B cell (primary cell): ENCODE results near the gene PPP3CA. TPM values are rescaled to one million over a fixed set of nuclear protein-coding genes. Genes with fewer than 3 reads are reported as not detected.
A peak's percentile ranks its signal among the peaks of the same experiment; 100 is the strongest.

ENCODE experiments used
- ATAC-seq: fragments of 200-7000 bp; cut with Tn5 transposase; one replicate; pipeline ENCODE4 v1.10.0; 2021; ENCODE audit warnings: low read depth, mild to moderate bottlenecking, moderate number of reproducible peaks, moderate library complexity
- CTCF ChIA-PET: fragments of 350-600 bp; sonication (Branson Sonifier 250); formaldehyde crosslinking; loops from one replicate; lab custom pipeline; 2021; ENCODE audit warnings: antibody characterized with exemption, inconsistent platforms; lab: Charles Lee
- POLR2A ChIA-PET: fragments of 350-600 bp; sonication (Branson Sonifier 250); formaldehyde crosslinking; loops from one replicate; lab custom pipeline; 2021; ENCODE audit warnings: antibody characterized with exemption; lab: Charles Lee
- DNase-seq: peaks from one replicate; pipeline ENCODE4 v3.0.0; 2013
- H2AFZ ChIP-seq: 2 replicates; pipeline ENCODE4 v1.6.1; 2012; ENCODE audit warnings: mild to moderate bottlenecking, low read depth, low read length; ENCODE audit not compliant: insufficient read depth, poor library complexity, severe bottlenecking
- H3K27ac ChIP-seq, 2 donors: 1 replicate in 1 of 2; 2 replicates in 1 of 2; pipeline ENCODE4 v1.5.1; 2012 to 2013; ENCODE audit warnings: low read length in 2 of 2, mild to moderate bottlenecking in 2 of 2, moderate library complexity in 1 of 2
- H3K27me3 ChIP-seq, 4 experiments: fragments of 200-600 bp in 1 of 4; sonication (generic) in 1 of 4; replicated peaks in 1 of 4; 1 replicate in 2 of 4; 2 replicates in 2 of 4; pipeline versions ENCODE4 v1.6.1 to v1.7.0; 2013 to 2016; ENCODE audit warnings: low read length in 3 of 4, mild to moderate bottlenecking in 2 of 4, mixed read lengths in 1 of 4, moderate library complexity in 1 of 4; ENCODE audit not compliant: insufficient read depth in 4 of 4, control insufficient read depth in 3 of 4; ENCODE audit errors: control extremely low read depth in 1 of 4
- H3K36me3 ChIP-seq, 2 experiments: replicated peaks in 1 of 2; 1 replicate in 1 of 2; 2 replicates in 1 of 2; pipeline versions ENCODE4 v1.6.1 to v1.7.1; 2013; ENCODE audit warnings: low read length in 1 of 2; ENCODE audit not compliant: insufficient read depth in 2 of 2, control insufficient read depth in 1 of 2; ENCODE audit errors: control extremely low read depth in 1 of 2, extremely low read depth in 1 of 2
- H3K4me1 ChIP-seq, 2 donors: fragments of 200-600 bp in 1 of 2; sonication (generic) in 1 of 2; 1 replicate in 1 of 2; 2 replicates in 1 of 2; pipeline versions ENCODE4 v1.5.1 to v1.6.1; 2013 to 2017; ENCODE audit warnings: low read length in 2 of 2; ENCODE audit not compliant: control insufficient read depth in 2 of 2, insufficient read depth in 2 of 2
- H3K4me2 ChIP-seq: replicated peaks from 2 replicates; pipeline ENCODE3; 2012; ENCODE audit warnings: mild to moderate bottlenecking, low read depth, low read length; ENCODE audit not compliant: poor library complexity, severe bottlenecking
- H3K4me3 ChIP-seq, 5 experiments: fragments of 200-600 bp in 1 of 5; sonication (generic) in 1 of 5; 1 replicate in 3 of 5; 2 replicates in 2 of 5; pipeline versions ENCODE4 v1.5.1 to v1.7.0; 2011 to 2016; ENCODE audit warnings: low read length in 4 of 5, mild to moderate bottlenecking in 4 of 5, low read depth in 2 of 5, control low read depth in 1 of 5, moderate library complexity in 1 of 5; ENCODE audit not compliant: insufficient read depth in 1 of 5; ENCODE audit errors: control extremely low read depth in 1 of 5, extremely low read depth in 1 of 5
- H3K79me2 ChIP-seq: fragments of 200-600 bp; sonication (generic); one replicate; pipeline ENCODE4 v1.6.0; 2016; ENCODE audit warnings: low read length; ENCODE audit not compliant: control insufficient read depth, insufficient read depth
- H3K9ac ChIP-seq: fragments of 200-600 bp; sonication (generic); 2 replicates; pipeline ENCODE4 v1.6.1; 2017; ENCODE audit warnings: mild to moderate bottlenecking, low read length, moderate library complexity
- H3K9me3 ChIP-seq, 3 donors: one replicate each; pipeline versions ENCODE4 v1.6.1 to v1.7.1; 2013; ENCODE audit warnings: low read length in 2 of 3; ENCODE audit not compliant: control insufficient read depth in 2 of 3, insufficient read depth in 1 of 3; ENCODE audit errors: control extremely low read depth in 1 of 3
- H4K20me1 ChIP-seq: 2 replicates; pipeline ENCODE4 v1.6.0; 2012; ENCODE audit warnings: mild to moderate bottlenecking, low read length; ENCODE audit not compliant: insufficient read depth, control insufficient read depth, poor library complexity, severe bottlenecking
- H3K27ac Mint-ChIP-seq: one replicate; pipeline ENCODE4 v1.8.0; 2021; ENCODE audit warnings: mixed read lengths
- H3K27me3 Mint-ChIP-seq: one replicate; pipeline ENCODE4 v1.8.0; 2021; ENCODE audit warnings: mixed read lengths
- H3K4me1 Mint-ChIP-seq: one replicate; pipeline ENCODE4 v1.8.0; 2021; ENCODE audit warnings: mixed read lengths
- H3K4me3 Mint-ChIP-seq: one replicate; pipeline ENCODE4 v1.8.0; 2021; ENCODE audit warnings: mixed read lengths
- H3K9me3 Mint-ChIP-seq: one replicate; pipeline ENCODE4 v1.8.0; 2022; ENCODE audit warnings: mixed read lengths; ENCODE audit not compliant: insufficient read depth
- EZH2 ChIP-seq: IDR thresholded peaks from 2 replicates; pipeline ENCODE4 v1.6.1; 2012; ENCODE audit warnings: borderline replicate concordance, low read depth, mild to moderate bottlenecking, moderate library complexity, low read length; ENCODE audit not compliant: insufficient read depth, poor library complexity, severe bottlenecking
- WGBS: methylation state at CpG from one replicate; pipeline ENCODE4 v1.1.5; 2013; ENCODE audit warnings: missing lambda C conversion rate; ENCODE audit not compliant: insufficient coverage; 5-methylcytosine and 5-hydroxymethylcytosine counted together
- intact Hi-C: fragments of 100-400 bp; cut with micrococcal nuclease; formaldehyde crosslinking; loops from one replicate; pipeline ENCODE4 v1.10.0; 2022
- polyA plus RNA-seq: library from polyadenylated mRNA; depleted of rRNA; stranded (reverse); fragments of >200 nt; gene quantifications from 2 replicates; pipeline ENCODE4 v1.2.3, GENCODE V29; 2012
- total RNA-seq, 2 donors: library from RNA; stranded (reverse); fragments of 120-200 nt in 1 of 2; gene quantifications; 1 replicate in 1 of 2; 2 replicates in 1 of 2; pipeline versions ENCODE4 v1.2.3 to v1.2.4, GENCODE V29; 2013 to 2022
- TF ChIP-seq, protein P1 (sequence below): fragments of 200-600 bp; IDR thresholded peaks from one replicate; pipeline ENCODE4 v1.8.0; 2022; ENCODE audit warnings: antibody characterized with exemption, mild to moderate bottlenecking

PPP3CA gene
- total and polyA plus RNA-seq, 2 donors (not counting 1 experiment from before 2014, with no cell fraction given): 14.3 to 85.1 TPM

DNA sequence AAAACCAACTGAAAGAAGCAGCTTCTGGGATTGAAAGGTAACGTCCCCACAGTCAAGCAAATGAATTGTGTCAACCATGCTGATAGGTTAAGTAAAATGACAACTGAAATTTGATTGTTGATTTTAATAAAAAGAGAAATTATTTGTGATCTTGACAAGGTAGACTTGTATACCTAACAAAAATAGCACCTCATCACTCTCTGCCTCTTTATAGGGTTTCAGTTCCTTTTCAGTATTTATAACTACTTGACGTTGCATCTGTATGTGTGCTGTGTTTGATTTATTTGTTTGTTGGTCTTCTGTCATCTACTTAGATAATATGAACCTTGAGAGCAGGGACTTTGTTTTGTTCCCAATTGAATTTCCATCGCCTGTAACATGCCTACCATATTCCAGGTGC lies 7.9 kb upstream of the PPP3CA start:
- Histone ChIP-seq H3K4me1 (peaks cover 22 to 24% of the 10 kb centered on the region in 2 donors), H3K36me3 (no peaks in the 10 kb centered on the region), H4K20me1 (no peaks in the 10 kb centered on the region), H3K27ac (no peak overlapping the region), H3K9ac (no peak overlapping the region), H3K9me3 (no peaks in the 10 kb centered on the region), H3K4me3 (peak overlapping the region in 1 of 5 experiments; percentile 37), H3K79me2 (peaks cover 20% of the 10 kb centered on the region), H3K27me3 (no peaks in the 10 kb centered on the region), H2AFZ (no peak overlapping the region), H3K4me2 (peak overlapping the region; percentile 53)
- POLR2A ChIA-PET: no interaction called here
- H3K27me3 Mint-ChIP-seq: no peaks in the 10 kb centered on the region
- DNase-seq (peak; percentile 60), ATAC-seq (peak; percentile 88)
- peaks cover 30% of the 10 kb centered on the region for H3K4me1 Mint-ChIP-seq
- intact Hi-C loops: loop anchor here (1.0 kb wide), 1 partner anchor 8 kb away; the partner anchor contains the start of gene PPP3CA
- TF ChIP-seq EZH2: no peak
- TF ChIP-seq, protein P1, sequence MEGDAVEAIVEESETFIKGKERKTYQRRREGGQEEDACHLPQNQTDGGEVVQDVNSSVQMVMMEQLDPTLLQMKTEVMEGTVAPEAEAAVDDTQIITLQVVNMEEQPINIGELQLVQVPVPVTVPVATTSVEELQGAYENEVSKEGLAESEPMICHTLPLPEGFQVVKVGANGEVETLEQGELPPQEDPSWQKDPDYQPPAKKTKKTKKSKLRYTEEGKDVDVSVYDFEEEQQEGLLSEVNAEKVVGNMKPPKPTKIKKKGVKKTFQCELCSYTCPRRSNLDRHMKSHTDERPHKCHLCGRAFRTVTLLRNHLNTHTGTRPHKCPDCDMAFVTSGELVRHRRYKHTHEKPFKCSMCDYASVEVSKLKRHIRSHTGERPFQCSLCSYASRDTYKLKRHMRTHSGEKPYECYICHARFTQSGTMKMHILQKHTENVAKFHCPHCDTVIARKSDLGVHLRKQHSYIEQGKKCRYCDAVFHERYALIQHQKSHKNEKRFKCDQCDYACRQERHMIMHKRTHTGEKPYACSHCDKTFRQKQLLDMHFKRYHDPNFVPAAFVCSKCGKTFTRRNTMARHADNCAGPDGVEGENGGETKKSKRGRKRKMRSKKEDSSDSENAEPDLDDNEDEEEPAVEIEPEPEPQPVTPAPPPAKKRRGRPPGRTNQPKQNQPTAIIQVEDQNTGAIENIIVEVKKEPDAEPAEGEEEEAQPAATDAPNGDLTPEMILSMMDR: no peak
- CTCF ChIA-PET: interaction anchor here (0.6 to 0.7 kb wide), 2 partner anchors 287 to 375 kb away, joined by 3 read pairs; no protein-coding TSS in a partner anchor
- WGBS: no CpG with 5 or more reads among the region's 3 CpGs
- peak overlapping the region; percentile 47 for H3K4me3 Mint-ChIP-seq
- no peak overlapping the region for H3K27ac Mint-ChIP-seq
- no peaks in the 10 kb centered on the region for H3K9me3 Mint-ChIP-seq

- Histone ChIP-seq H4K20me1 (peaks cover 17% of the 10 kb centered on the region), H3K27ac (no peak overlapping the region), H2AFZ (no peak overlapping the region), H3K27me3 (no peaks in the 10 kb centered on the region), H3K36me3 (no peaks in the 10 kb centered on the region), H3K4me1 (peaks cover 22 to 23% of the 10 kb centered on the region in 2 donors), H3K9me3 (no peaks in the 10 kb centered on the region), H3K4me2 (no peak overlapping the region), H3K79me2 (peaks cover 42% of the 10 kb centered on the region), H3K4me3 (no peak overlapping the region), H3K9ac (no peak overlapping the region)
- ATAC-seq (no peak), DNase-seq (no peak)
- Mint-ChIP-seq H3K4me1 (peaks cover 37% of the 10 kb centered on the region), H3K9me3 (no peaks in the 10 kb centered on the region), H3K4me3 (no peak overlapping the region), H3K27me3 (no peaks in the 10 kb centered on the region), H3K27ac (peak overlapping the region; percentile 38)
- ChIA-PET POLR2A (no interaction called here), CTCF (interaction anchor here (1.1 kb wide), 1 partner anchor 1256 kb away, joined by 3 read pairs; no protein-coding TSS in a partner anchor)
- TF ChIP-seq, protein P1: no peak
- TF ChIP-seq EZH2: no peak
- intact Hi-C loops: loop anchor here (5.0 to 10.0 kb wide), 8 partner anchors 87 to 1255 kb away; partner anchors contain the start of genes BANK1, NFKB1 and SLC39A8
- 100% methylated on average over 1 of the region's 2 CpGs for WGBS
Observed at GRCh38 chr4:101349801-101350064, 2.4 kb upstream of the PPP3CA start.
